ENCODE data around the gene ARRDC3.

Gene ARRDC3

GRCh38 chr5:91380491-91381238 is 2.5 kb downstream of the ARRDC3 start:
- H3K9me3 Mint-ChIP-seq = no peaks in the 10 kb centered on the region
- H3K4me1 Mint-ChIP-seq (ENCODE audit: low read depth in 2 of 2) = peaks cover 14 to 34% of the 10 kb centered on the region in 2 donors
- DNase-seq (peak; percentile 96 to 99 (median 97)), ATAC-seq (replicated peaks) (peak; percentile 61)
- H3K36me3 Mint-ChIP-seq (ENCODE audit: insufficient read depth) = peaks cover 79% of the 10 kb centered on the region
- peak overlapping the region; percentile 81 to 94 for H3K4me3 Mint-ChIP-seq
- H3K27ac Mint-ChIP-seq = peak overlapping the region; percentile 98 to 100
- no peaks in the 10 kb centered on the region for H3K27me3 Mint-ChIP-seq

GRCh38 chr5:91379914-91380490 is 3.1 kb downstream of the ARRDC3 start:
- H3K36me3 Mint-ChIP-seq (ENCODE audit: insufficient read depth) = peaks cover 85% of the 10 kb centered on the region
- H3K4me1 Mint-ChIP-seq (ENCODE audit: low read depth in 2 of 2) = peaks cover 14 to 34% of the 10 kb centered on the region in 2 donors
- H3K27ac Mint-ChIP-seq = peak overlapping the region; percentile 98 to 100
- no peaks in the 10 kb centered on the region for H3K9me3 Mint-ChIP-seq
- H3K27me3 Mint-ChIP-seq = no peaks in the 10 kb centered on the region
- DNase-seq (peak; percentile 91 to 96 (median 95)), ATAC-seq (replicated peaks) (peak; percentile 66)
- H3K4me3 Mint-ChIP-seq = peak overlapping the region; percentile 81 to 94

- Mint-ChIP-seq H3K4me1 (ENCODE audit: low read depth in 2 of 2) (peaks cover 11 to 32% of the 10 kb centered on the region in 2 donors), H3K27me3 (no peaks in the 10 kb centered on the region), H3K36me3 (ENCODE audit: insufficient read depth) (peaks cover 91% of the 10 kb centered on the region), H3K27ac (peak overlapping the region; percentile 98 to 100), H3K9me3 (no peaks in the 10 kb centered on the region), H3K4me3 (peak overlapping the region; percentile 81 to 94)
- ATAC-seq (replicated peaks) = no peak
- no peak for DNase-seq
Measured at GRCh38 chr5:91379246-91379913, 3.7 kb downstream of the ARRDC3 start.

- no peaks in the 10 kb centered on the region for H3K9me3 Mint-ChIP-seq
Measured at GRCh38 chr5:91378752-91379211, 4.3 kb downstream of the ARRDC3 start.

GRCh38 chr5:91374893-91375520 is 8.1 kb downstream of the ARRDC3 start:
- H3K9me3 Mint-ChIP-seq = no peaks in the 10 kb centered on the region
- no peaks in the 10 kb centered on the region for H3K27me3 Mint-ChIP-seq
- peak overlapping the region in 1 of 2 donors; percentile 26 for H3K27ac Mint-ChIP-seq
- H3K4me3 Mint-ChIP-seq = no peak overlapping the region
- H3K36me3 Mint-ChIP-seq (ENCODE audit: insufficient read depth) = peaks cover 97% of the 10 kb centered on the region
- DNase-seq (no peak), ATAC-seq (replicated peaks) (no peak)
- peaks cover 12 to 47% of the 10 kb centered on the region in 2 donors for H3K4me1 Mint-ChIP-seq (ENCODE audit: low read depth in 2 of 2)

More at GRCh38 chr5:91378752-91379211, 4.3 kb downstream of the ARRDC3 start:
- Mint-ChIP-seq H3K36me3 (ENCODE audit: insufficient read depth) (peaks cover 97% of the 10 kb centered on the region), H3K4me1 (ENCODE audit: low read depth in 2 of 2) (peaks cover 8 to 29% of the 10 kb centered on the region in 2 donors), H3K27me3 (no peaks in the 10 kb centered on the region), H3K27ac (peak overlapping the region; percentile 98 to 100), H3K4me3 (peak overlapping the region; percentile 81 to 94)
- ATAC-seq (replicated peaks) (no peak), DNase-seq (no peak)

GRCh38 chr5:91373600-91373999 is 9.5 kb downstream of the ARRDC3 start:
- Mint-ChIP-seq H3K36me3 (ENCODE audit: insufficient read depth) (peaks cover 98% of the 10 kb centered on the region), H3K9me3 (no peaks in the 10 kb centered on the region), H3K4me3 (no peak overlapping the region)

GRCh38 chr5:91373006-91373405 is 10.1 kb downstream of the ARRDC3 start:
- ATAC-seq (replicated peaks) (no peak), DNase-seq (no peak)
- peaks cover 99% of the 10 kb centered on the region for H3K36me3 Mint-ChIP-seq (ENCODE audit: insufficient read depth)
- no peaks in the 10 kb centered on the region for H3K27me3 Mint-ChIP-seq
- no peak overlapping the region for H3K4me3 Mint-ChIP-seq
- H3K9me3 Mint-ChIP-seq = no peaks in the 10 kb centered on the region
- peaks cover 12 to 37% of the 10 kb centered on the region in 2 donors for H3K4me1 Mint-ChIP-seq (ENCODE audit: low read depth in 2 of 2)
- H3K27ac Mint-ChIP-seq = peak overlapping the region; percentile 4 to 41

More at GRCh38 chr5:91373600-91373999, 9.5 kb downstream of the ARRDC3 start:
- Mint-ChIP-seq H3K27me3 (no peaks in the 10 kb centered on the region), H3K27ac (peak overlapping the region in 1 of 2 donors; percentile 25), H3K4me1 (ENCODE audit: low read depth in 2 of 2) (peaks cover 10 to 38% of the 10 kb centered on the region in 2 donors)
- no peak for ATAC-seq (replicated peaks)
- DNase-seq = no peak

GRCh38 chr5:91369480-91369879 is 13.6 kb downstream of the ARRDC3 start:
- no peak for DNase-seq
- Mint-ChIP-seq H3K27ac (no peak overlapping the region), H3K4me3 (no peak overlapping the region), H3K27me3 (no peaks in the 10 kb centered on the region), H3K4me1 (ENCODE audit: low read depth in 2 of 2) (peaks cover 10 to 26% of the 10 kb centered on the region in 2 donors), H3K9me3 (no peaks in the 10 kb centered on the region), H3K36me3 (ENCODE audit: insufficient read depth) (peaks cover 83% of the 10 kb centered on the region)
- ATAC-seq (replicated peaks) = no peak

- peaks cover 10 to 19% of the 10 kb centered on the region in 2 donors for H3K4me1 Mint-ChIP-seq (ENCODE audit: low read depth in 2 of 2)
- ATAC-seq (replicated peaks) (no peak), DNase-seq (no peak)
- no peaks in the 10 kb centered on the region for H3K9me3 Mint-ChIP-seq
- peak overlapping the region; percentile 46 to 63 for H3K27ac Mint-ChIP-seq
- H3K27me3 Mint-ChIP-seq = no peaks in the 10 kb centered on the region
- no peak overlapping the region for H3K4me3 Mint-ChIP-seq
- peaks cover 69% of the 10 kb centered on the region for H3K36me3 Mint-ChIP-seq (ENCODE audit: insufficient read depth)
Measured at GRCh38 chr5:91367908-91368648, 15.0 kb downstream of the ARRDC3 start.

- ATAC-seq (replicated peaks) = no peak
- peaks cover 62% of the 10 kb centered on the region for H3K36me3 Mint-ChIP-seq (ENCODE audit: insufficient read depth)
- no peaks in the 10 kb centered on the region for H3K9me3 Mint-ChIP-seq
- H3K27ac Mint-ChIP-seq = peak overlapping the region in 1 of 2 donors; percentile 35
- peaks cover 6 to 14% of the 10 kb centered on the region in 2 donors for H3K4me1 Mint-ChIP-seq (ENCODE audit: low read depth in 2 of 2)
- no peak for DNase-seq
- H3K4me3 Mint-ChIP-seq = no peak overlapping the region
- H3K27me3 Mint-ChIP-seq = no peaks in the 10 kb centered on the region
Measured at GRCh38 chr5:91367344-91367743, 15.8 kb downstream of the ARRDC3 start.

- ATAC-seq (replicated peaks) (no peak), DNase-seq (no peak)
- no peaks in the 10 kb centered on the region for H3K27me3 Mint-ChIP-seq
- peaks cover 54% of the 10 kb centered on the region for H3K36me3 Mint-ChIP-seq (ENCODE audit: insufficient read depth)
- H3K9me3 Mint-ChIP-seq = peaks cover 0 to under 1% of the 10 kb centered on the region in 2 donors
- H3K4me1 Mint-ChIP-seq (ENCODE audit: low read depth in 2 of 2) = peaks cover 6 to 15% of the 10 kb centered on the region in 2 donors
- H3K27ac Mint-ChIP-seq = peak overlapping the region in 1 of 2 donors; percentile 35
- H3K4me3 Mint-ChIP-seq = no peak overlapping the region
Measured at GRCh38 chr5:91366551-91366950, 16.6 kb downstream of the ARRDC3 start.

- Mint-ChIP-seq H3K9me3 (peaks cover 4 to 7% of the 10 kb centered on the region in 2 donors), H3K27me3 (no peaks in the 10 kb centered on the region), H3K27ac (no peak overlapping the region), H3K36me3 (ENCODE audit: insufficient read depth) (peaks cover 48% of the 10 kb centered on the region), H3K4me3 (no peak overlapping the region), H3K4me1 (ENCODE audit: low read depth in 2 of 2) (peaks cover 10 to 14% of the 10 kb centered on the region in 2 donors)
- DNase-seq = no peak
- no peak for ATAC-seq (replicated peaks)
Measured at GRCh38 chr5:91365498-91365897, 17.6 kb downstream of the ARRDC3 start.
